GM12891 (cell line): ENCODE results near the gene PAPOLA.

Source experiments
- POLR2A ChIP-seq: IDR thresholded peaks from 2 replicates; pipeline ENCODE4 v1.6.1; 2011; ENCODE audit warnings: low read depth, low read length, control low read depth
- POLR2AphosphoS5 ChIP-seq: IDR thresholded peaks from 2 replicates; pipeline ENCODE4 v1.6.1; 2011; ENCODE audit warnings: low read depth, low read length, control low read depth
- SPI1 ChIP-seq: IDR thresholded peaks from 2 replicates; pipeline ENCODE4 v1.6.1; 2011; ENCODE audit warnings: low read depth, low read length, control low read depth
- TAF1 ChIP-seq: IDR thresholded peaks from 2 replicates; pipeline ENCODE4 v1.6.1; 2011; ENCODE audit warnings: low read depth, low read length, control low read depth

DNA sequence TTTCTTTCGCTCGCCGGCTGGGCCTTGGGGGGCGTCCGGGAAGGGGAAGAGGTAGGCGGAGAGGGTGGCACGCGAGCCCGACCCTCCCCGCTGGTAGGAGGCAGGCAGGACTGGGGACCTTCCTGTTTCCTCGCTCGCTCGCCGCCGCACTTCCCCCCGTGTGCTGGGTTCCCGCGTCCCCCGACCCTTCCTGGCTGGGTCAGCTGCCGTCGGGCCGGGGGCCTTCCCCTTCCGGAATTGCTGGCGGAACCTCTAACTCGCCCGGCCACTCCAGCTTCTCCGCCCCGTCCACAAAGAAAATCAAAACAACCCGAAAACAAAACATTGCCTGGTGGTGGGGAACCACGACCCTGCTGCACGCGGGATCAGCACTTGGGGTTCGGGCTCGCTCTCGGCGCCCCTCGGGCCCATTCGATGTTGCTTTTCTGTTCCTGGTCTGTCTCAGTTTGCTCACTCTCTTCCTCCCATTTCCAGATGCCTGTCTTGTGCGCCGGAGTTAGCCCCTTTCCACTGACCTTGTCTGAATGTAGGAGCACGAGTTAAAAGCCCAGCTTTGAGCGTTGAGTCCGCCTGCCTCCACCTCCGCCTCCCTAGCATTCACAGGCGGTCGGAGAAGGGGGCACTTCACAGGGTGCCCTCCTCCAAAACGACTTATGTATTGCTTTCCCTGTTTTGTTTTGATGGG lies 581 bp downstream of the PAPOLA start:
- peak; percentile 26; the same call in 1 of the 2 replicates for TF ChIP-seq SPI1
- TF ChIP-seq POLR2A = no peak
- TF ChIP-seq TAF1 = no peak; the same call in 1 of the 2 replicates
- no peak for TF ChIP-seq POLR2AphosphoS5
